HepG2 (cell line): ENCODE measurements around the gene SPTAN1.

Experiments used
- ARNTL ChIP-seq: sonication (generic); formaldehyde crosslinking; IDR thresholded peaks from 2 replicates; pipeline ENCODE4 v1.4.0; 2020; ENCODE audit warnings: mild to moderate bottlenecking, missing genetic modification reagents
- CHCHD3 ChIP-seq: sonication (generic); formaldehyde crosslinking; IDR thresholded peaks from 2 replicates; pipeline ENCODE4 v1.8.0; 2022; ENCODE audit warnings: mild to moderate bottlenecking, missing genetic modification reagents, moderate library complexity
- SMC3 ChIP-seq: IDR thresholded peaks from 2 replicates; pipeline ENCODE4 v1.6.1; 2011; ENCODE audit warnings: low read length, improper control_type of control experiment
- ZNF816 ChIP-seq: sonication (generic); formaldehyde crosslinking; IDR thresholded peaks from 2 replicates; pipeline ENCODE4 v1.8.0; 2022; ENCODE audit warnings: missing genetic modification reagents, mild to moderate bottlenecking, borderline replicate concordance
- ZSCAN9 ChIP-seq: IDR thresholded peaks from 2 replicates; pipeline ENCODE4 v1.6.1; 2016; ENCODE audit warnings: borderline replicate concordance
- TF ChIP-seq, protein P1 (sequence below): sonication (generic); formaldehyde crosslinking; IDR thresholded peaks from 2 replicates; pipeline ENCODE4 v1.5.0; 2020; ENCODE audit warnings: mild to moderate bottlenecking, missing genetic modification reagents, moderate library complexity
- TF ChIP-seq, protein P2 (sequence below): sonication (generic); formaldehyde crosslinking; IDR thresholded peaks from 2 replicates; pipeline ENCODE4 v1.4.0; 2020; ENCODE audit warnings: missing genetic modification reagents

DNA sequence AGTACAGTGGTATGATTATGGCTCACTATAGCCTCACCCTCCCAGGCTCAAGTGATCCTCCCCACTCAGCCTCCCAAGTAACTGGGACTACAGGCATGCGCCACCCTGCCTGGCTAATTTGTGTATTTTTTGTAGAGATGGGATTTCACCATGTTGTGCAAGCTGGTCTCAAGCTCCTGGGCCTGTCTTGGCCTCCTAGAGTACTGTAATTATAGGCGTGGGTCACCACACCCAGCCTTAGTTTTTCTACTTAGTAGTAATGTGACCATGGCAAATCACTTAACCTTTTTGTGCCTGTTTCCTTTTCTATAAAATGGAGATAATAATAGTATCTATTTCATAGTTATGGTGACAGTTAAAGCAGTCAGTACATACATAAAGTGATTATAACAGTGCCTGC is 25.7 kb upstream of the SPTAN1 start:
- TF ChIP-seq CHCHD3 (CRISPR knock-in tag) (no peak), SMC3 (no peak), ZSCAN9 (no peak), ZNF816 (no peak), ARNTL (CRISPR knock-in tag) (no peak)
- TF ChIP-seq, protein P1, sequence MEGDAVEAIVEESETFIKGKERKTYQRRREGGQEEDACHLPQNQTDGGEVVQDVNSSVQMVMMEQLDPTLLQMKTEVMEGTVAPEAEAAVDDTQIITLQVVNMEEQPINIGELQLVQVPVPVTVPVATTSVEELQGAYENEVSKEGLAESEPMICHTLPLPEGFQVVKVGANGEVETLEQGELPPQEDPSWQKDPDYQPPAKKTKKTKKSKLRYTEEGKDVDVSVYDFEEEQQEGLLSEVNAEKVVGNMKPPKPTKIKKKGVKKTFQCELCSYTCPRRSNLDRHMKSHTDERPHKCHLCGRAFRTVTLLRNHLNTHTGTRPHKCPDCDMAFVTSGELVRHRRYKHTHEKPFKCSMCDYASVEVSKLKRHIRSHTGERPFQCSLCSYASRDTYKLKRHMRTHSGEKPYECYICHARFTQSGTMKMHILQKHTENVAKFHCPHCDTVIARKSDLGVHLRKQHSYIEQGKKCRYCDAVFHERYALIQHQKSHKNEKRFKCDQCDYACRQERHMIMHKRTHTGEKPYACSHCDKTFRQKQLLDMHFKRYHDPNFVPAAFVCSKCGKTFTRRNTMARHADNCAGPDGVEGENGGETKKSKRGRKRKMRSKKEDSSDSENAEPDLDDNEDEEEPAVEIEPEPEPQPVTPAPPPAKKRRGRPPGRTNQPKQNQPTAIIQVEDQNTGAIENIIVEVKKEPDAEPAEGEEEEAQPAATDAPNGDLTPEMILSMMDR = no peak
- TF ChIP-seq, protein P2, sequence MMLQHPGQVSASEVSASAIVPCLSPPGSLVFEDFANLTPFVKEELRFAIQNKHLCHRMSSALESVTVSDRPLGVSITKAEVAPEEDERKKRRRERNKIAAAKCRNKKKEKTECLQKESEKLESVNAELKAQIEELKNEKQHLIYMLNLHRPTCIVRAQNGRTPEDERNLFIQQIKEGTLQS (CRISPR knock-in tag) = no peak
